GM18526 (cell line): ENCODE measurements around the gene MYPOP.
A peak's percentile ranks its signal among the peaks of the same experiment; 100 is the strongest.

Experiments used
- POLR2A ChIP-seq: IDR thresholded peaks from 3 replicates; pipeline ENCODE4 v1.6.1; 2011; ENCODE audit not compliant: insufficient read length; ENCODE audit errors: extremely low read depth

The MYPOP gene

GRCh38 chr19:45901912-45902650 lies at the start of gene MYPOP:
TSS of gene MYPOP (minus strand) at chr19:45902613. CDS start at chr19:45901773, 840 bp downstream.
- no peak for TF ChIP-seq POLR2A

GRCh38 chr19:45947926-45948325 lies 45.5 kb upstream of the MYPOP start:
- TF ChIP-seq POLR2A: no peak

GRCh38 chr19:45940515-45940805 lies 38.0 kb upstream of the MYPOP start:
- no peak for TF ChIP-seq POLR2A

GRCh38 chr19:45939792-45940514 lies 37.5 kb upstream of the MYPOP start:
- no peak for TF ChIP-seq POLR2A

- no peak for TF ChIP-seq POLR2A
Observed at GRCh38 chr19:45938733-45939319, 36.4 kb upstream of the MYPOP start.

GRCh38 chr19:45935267-45935666 lies 32.9 kb upstream of the MYPOP start:
- TF ChIP-seq POLR2A: no peak

GRCh38 chr19:45934551-45935230 lies 32.3 kb upstream of the MYPOP start:
- TF ChIP-seq POLR2A: no peak

- no peak for TF ChIP-seq POLR2A
Observed at GRCh38 chr19:45933759-45934158, 31.3 kb upstream of the MYPOP start.

GRCh38 chr19:45931055-45931454 lies 28.6 kb upstream of the MYPOP start:
- TF ChIP-seq POLR2A: no peak

- no peak for TF ChIP-seq POLR2A
Observed at GRCh38 chr19:45929247-45929646, 26.8 kb upstream of the MYPOP start.

GRCh38 chr19:45927565-45928261 lies 25.3 kb upstream of the MYPOP start:
- peak; percentile 53 for TF ChIP-seq POLR2A

- no peak for TF ChIP-seq POLR2A
Observed at GRCh38 chr19:45924891-45925447, 22.6 kb upstream of the MYPOP start.

- TF ChIP-seq POLR2A: no peak
Observed at GRCh38 chr19:45922281-45922680, 19.9 kb upstream of the MYPOP start.

GRCh38 chr19:45920458-45920857 lies 18.0 kb upstream of the MYPOP start:
- TF ChIP-seq POLR2A: no peak

- no peak for TF ChIP-seq POLR2A
Observed at GRCh38 chr19:45919678-45920077, 17.3 kb upstream of the MYPOP start.
